Activated CD8-positive, alpha-beta T cell treated with anti-CD3 and anti-CD28 coated beads for 36 hours (primary cell): ENCODE data around the gene NDUFB3. TPM values are rescaled to one million over a fixed set of nuclear protein-coding genes. Genes with fewer than 3 reads are reported as not detected.

Experiments used
- ATAC-seq: fragments of 200-7000 bp; cut with Tn5 transposase; one replicate; pipeline ENCODE4 v1.10.0; 2021; ENCODE audit warnings: mild to moderate bottlenecking, moderate library complexity
- CTCF ChIA-PET: fragments of 350-600 bp; sonication (Branson Sonifier 250); formaldehyde crosslinking; loops from one replicate; lab custom pipeline; 2021; ENCODE audit warnings: antibody characterized with exemption; lab: Charles Lee
- POLR2A ChIA-PET: fragments of 350-600 bp; sonication (Branson Sonifier 250); formaldehyde crosslinking; loops from one replicate; lab custom pipeline; 2021; ENCODE audit warnings: antibody characterized with exemption; lab: Charles Lee
- DNase-seq: peaks from one replicate; pipeline ENCODE4 v3.0.0-alpha.2; 2020
- H3K27ac Mint-ChIP-seq: one replicate; pipeline ENCODE4 v1.8.0; 2021; ENCODE audit warnings: mild to moderate bottlenecking, mixed read lengths
- H3K27me3 Mint-ChIP-seq: one replicate; pipeline ENCODE4 v1.8.0; 2021; ENCODE audit warnings: mixed read lengths
- H3K36me3 Mint-ChIP-seq: one replicate; pipeline ENCODE4 v1.8.0; 2021; ENCODE audit warnings: low read depth, mixed read lengths
- H3K4me1 Mint-ChIP-seq: one replicate; pipeline ENCODE4 v1.8.0; 2021; ENCODE audit warnings: low read depth, mixed read lengths
- H3K4me3 Mint-ChIP-seq: one replicate; pipeline ENCODE4 v1.8.0; 2021; ENCODE audit warnings: mild to moderate bottlenecking, moderate library complexity, mixed read lengths
- H3K9me3 Mint-ChIP-seq: one replicate; pipeline ENCODE4 v1.8.0; 2021; ENCODE audit warnings: mixed read lengths
- intact Hi-C: fragments of 100-400 bp; cut with micrococcal nuclease; formaldehyde crosslinking; loops from one replicate; pipeline ENCODE4 v1.10.0; 2022
- total RNA-seq, 2 experiments: library from RNA; stranded (reverse); gene quantifications; one replicate each; pipeline ENCODE4 v1.2.3, GENCODE V29; 2021
- TF ChIP-seq, protein P1 (sequence below): fragments of 200-600 bp; IDR thresholded peaks from one replicate; pipeline ENCODE4 v1.8.0; 2022; ENCODE audit warnings: antibody characterized with exemption, mild to moderate bottlenecking

NDUFB3 gene
- total RNA-seq, 2 experiments from 2014 or later = 134 to 140 TPM

DNA sequence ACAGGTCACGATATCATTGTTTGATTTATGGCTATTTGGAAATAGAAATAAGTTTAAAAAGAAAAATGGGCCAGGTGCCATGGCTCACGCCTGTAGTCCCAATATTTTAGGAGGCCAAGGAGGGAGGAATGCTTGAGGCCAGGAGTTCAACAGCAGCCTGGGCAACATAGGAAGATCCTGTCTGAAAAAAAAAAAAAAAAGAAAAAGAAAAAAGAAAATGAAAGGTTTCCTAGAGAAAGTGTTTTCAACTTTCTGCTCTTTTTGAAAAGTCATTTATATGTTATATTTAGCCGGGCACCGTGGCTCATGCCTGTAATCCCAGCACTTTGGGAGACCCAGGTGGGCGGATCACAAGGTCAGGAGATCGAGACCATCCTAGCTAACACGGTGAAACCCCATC, 3.2 kb downstream of the NDUFB3 start:
- H3K9me3 Mint-ChIP-seq = no peaks in the 10 kb centered on the region
- H3K4me1 Mint-ChIP-seq = peaks cover 24% of the 10 kb centered on the region
- ChIA-PET CTCF (interaction anchor here (0.7 kb wide), 1 partner anchor 102 kb away, joined by 3 read pairs; no protein-coding TSS in a partner anchor), POLR2A (interaction anchor here (1.3 kb wide), 1 partner anchor 42 kb away, joined by 4 read pairs; no protein-coding TSS in a partner anchor)
- TF ChIP-seq, protein P1, sequence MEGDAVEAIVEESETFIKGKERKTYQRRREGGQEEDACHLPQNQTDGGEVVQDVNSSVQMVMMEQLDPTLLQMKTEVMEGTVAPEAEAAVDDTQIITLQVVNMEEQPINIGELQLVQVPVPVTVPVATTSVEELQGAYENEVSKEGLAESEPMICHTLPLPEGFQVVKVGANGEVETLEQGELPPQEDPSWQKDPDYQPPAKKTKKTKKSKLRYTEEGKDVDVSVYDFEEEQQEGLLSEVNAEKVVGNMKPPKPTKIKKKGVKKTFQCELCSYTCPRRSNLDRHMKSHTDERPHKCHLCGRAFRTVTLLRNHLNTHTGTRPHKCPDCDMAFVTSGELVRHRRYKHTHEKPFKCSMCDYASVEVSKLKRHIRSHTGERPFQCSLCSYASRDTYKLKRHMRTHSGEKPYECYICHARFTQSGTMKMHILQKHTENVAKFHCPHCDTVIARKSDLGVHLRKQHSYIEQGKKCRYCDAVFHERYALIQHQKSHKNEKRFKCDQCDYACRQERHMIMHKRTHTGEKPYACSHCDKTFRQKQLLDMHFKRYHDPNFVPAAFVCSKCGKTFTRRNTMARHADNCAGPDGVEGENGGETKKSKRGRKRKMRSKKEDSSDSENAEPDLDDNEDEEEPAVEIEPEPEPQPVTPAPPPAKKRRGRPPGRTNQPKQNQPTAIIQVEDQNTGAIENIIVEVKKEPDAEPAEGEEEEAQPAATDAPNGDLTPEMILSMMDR = no peak
- no peak overlapping the region for H3K4me3 Mint-ChIP-seq
- ATAC-seq (no peak), DNase-seq (no peak)
- H3K27me3 Mint-ChIP-seq = no peaks in the 10 kb centered on the region
- peak overlapping the region; percentile 30 for H3K27ac Mint-ChIP-seq
- H3K36me3 Mint-ChIP-seq = peaks cover 15% of the 10 kb centered on the region
- intact Hi-C loops = loop anchor here (5.0 kb wide), 2 partner anchors 42 to 102 kb away; partner anchors contain the start of gene CFLAR

DNA sequence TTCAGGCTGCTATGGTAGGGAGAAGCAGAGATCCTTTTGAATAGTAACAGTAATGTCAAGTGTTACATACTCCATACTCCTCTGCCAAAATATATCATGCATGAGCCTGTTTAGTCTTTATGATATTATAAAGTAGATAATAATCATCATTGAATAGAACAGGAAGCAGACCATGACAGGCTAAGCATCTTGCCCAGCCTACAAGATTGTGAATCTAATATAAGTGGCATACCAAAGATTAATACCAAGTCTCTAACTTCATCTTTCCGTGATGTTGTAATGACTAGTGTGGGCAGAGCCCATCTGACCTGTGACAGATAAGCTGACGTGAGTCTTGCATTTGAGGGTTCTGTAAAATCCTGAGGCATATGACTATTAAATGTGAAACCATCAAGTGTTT, 13.1 kb downstream of the NDUFB3 start:
- Mint-ChIP-seq H3K36me3 (peaks cover 22% of the 10 kb centered on the region), H3K4me3 (no peak overlapping the region), H3K9me3 (no peaks in the 10 kb centered on the region), H3K27ac (no peak overlapping the region), H3K27me3 (no peaks in the 10 kb centered on the region), H3K4me1 (peaks cover 3% of the 10 kb centered on the region)
- ATAC-seq (no peak), DNase-seq (no peak)
- ChIA-PET CTCF (interaction anchor here (0.9 to 1.0 kb wide), 2 partner anchors 13 to 160 kb away, joined by 3 read pairs; partner anchors contain the start of gene NDUFB3), POLR2A (interaction anchor here (1.4 kb wide), 1 partner anchor 16 kb away, joined by 3 read pairs; no protein-coding TSS in a partner anchor)
- intact Hi-C loops = no loop called here
- TF ChIP-seq, protein P1 = no peak

DNA sequence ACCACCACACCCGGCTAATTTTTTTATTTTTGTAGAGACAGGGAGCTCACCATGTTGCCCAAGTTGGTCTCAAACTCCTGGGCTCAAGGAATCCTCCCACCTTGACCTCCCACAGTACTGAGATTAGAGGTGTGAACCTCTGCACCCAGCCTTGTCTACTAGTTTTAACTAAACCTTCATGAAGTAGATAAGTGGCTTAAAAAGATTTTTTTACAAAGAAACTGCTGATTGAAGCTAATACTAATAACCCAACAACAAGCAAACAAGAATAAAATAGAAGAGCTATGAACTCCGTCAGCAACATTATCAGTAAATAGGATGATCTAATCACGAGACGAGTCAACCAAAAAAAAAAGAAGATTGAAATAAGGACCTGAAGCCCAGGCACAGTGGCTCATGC, 18.8 kb downstream of the NDUFB3 start:
- intact Hi-C loops = no loop called here
- no peak for ATAC-seq
- no peak overlapping the region for H3K27ac Mint-ChIP-seq
- H3K36me3 Mint-ChIP-seq = peaks cover 13% of the 10 kb centered on the region
- no peak for DNase-seq
- peaks cover 3% of the 10 kb centered on the region for H3K4me1 Mint-ChIP-seq
- no peaks in the 10 kb centered on the region for H3K27me3 Mint-ChIP-seq
- no peak overlapping the region for H3K4me3 Mint-ChIP-seq
- H3K9me3 Mint-ChIP-seq = no peaks in the 10 kb centered on the region
- CTCF ChIA-PET = interaction anchor here (1.4 kb wide), 1 partner anchor 20 kb away, joined by 3 read pairs; no protein-coding TSS in a partner anchor
- TF ChIP-seq, protein P1 = no peak
- POLR2A ChIA-PET = interaction anchor here (0.9 to 1.3 kb wide), 2 partner anchors 25 to 27 kb away, joined by 3 read pairs; partner anchors contain the start of gene CFLAR

DNA sequence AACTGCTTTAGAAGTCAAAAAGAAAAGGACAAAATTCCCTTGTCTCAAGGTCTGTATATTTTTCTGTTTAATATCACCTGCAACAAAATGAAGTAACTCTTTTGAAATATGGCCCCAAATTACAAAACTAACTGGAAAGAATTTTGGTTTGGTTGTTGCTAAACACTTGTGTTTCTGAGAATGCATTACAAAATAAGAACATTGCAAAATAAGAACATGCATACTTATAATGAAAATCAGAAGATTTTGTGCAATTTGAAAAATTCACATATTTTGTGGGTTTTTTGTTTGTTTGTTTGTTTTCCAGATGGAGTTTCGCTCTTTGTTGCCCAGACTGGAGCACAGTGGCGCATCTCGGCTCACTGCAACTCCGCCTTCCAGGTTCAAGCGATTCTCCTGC, 21.8 kb downstream of the NDUFB3 start:
- POLR2A ChIA-PET = no interaction called here

DNA sequence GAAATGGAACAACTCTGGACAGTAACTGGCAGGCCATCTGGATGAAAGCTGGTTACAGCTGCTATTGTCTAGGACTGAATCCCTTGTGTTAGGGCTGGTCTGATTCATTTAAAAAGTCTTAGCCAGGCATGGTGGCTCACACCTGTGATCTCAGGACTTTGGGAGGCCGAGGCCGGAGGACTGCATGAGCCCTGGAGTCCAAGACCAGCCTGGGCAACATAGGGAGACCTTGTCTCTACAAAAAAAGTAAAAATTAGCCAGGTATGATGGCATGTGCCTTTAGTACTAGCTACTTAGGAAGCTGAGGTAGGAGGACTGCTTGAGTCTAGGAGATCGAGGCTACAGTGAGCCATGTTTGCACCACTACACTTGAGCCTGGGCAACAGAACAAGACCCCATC, 28.7 kb downstream of the NDUFB3 start:
- no peaks in the 10 kb centered on the region for H3K36me3 Mint-ChIP-seq
- no peaks in the 10 kb centered on the region for H3K9me3 Mint-ChIP-seq
- no peak overlapping the region for H3K27ac Mint-ChIP-seq
- TF ChIP-seq, protein P1 = no peak
- H3K4me1 Mint-ChIP-seq = no peaks in the 10 kb centered on the region
- intact Hi-C loops = no loop called here
- ChIA-PET CTCF (no interaction called here), POLR2A (interaction anchor here (1.2 to 3.0 kb wide), 2 partner anchors 14 to 16 kb away, joined by 3 to 10 read pairs; no protein-coding TSS in a partner anchor)
- H3K4me3 Mint-ChIP-seq = no peak overlapping the region
- no peak for ATAC-seq
- DNase-seq = no peak
- H3K27me3 Mint-ChIP-seq = no peaks in the 10 kb centered on the region

More for the DNA sequence above, 21.8 kb downstream of the NDUFB3 start:
- TF ChIP-seq, protein P1 = no peak
- DNase-seq (no peak), ATAC-seq (no peak)
- intact Hi-C loops = no loop called here
- Mint-ChIP-seq H3K36me3 (peaks cover 3% of the 10 kb centered on the region), H3K4me3 (no peak overlapping the region), H3K27ac (no peak overlapping the region), H3K9me3 (no peaks in the 10 kb centered on the region), H3K27me3 (no peaks in the 10 kb centered on the region), H3K4me1 (peaks cover 3% of the 10 kb centered on the region)
- CTCF ChIA-PET = no interaction called here
